Hippocampal formation (tissue), 2 donors: ENCODE results near the gene PIKFYVE.
"Not testable (repeated sequence)": the region's sequence is repeated elsewhere in the genome, so short reads cannot be mapped to it uniquely, and the experiment has no call there.

Experiments used
- DNase-seq, 2 donors: peaks; one replicate each; lab custom pipeline; 2025; lab: John Stamatoyannopoulos, UW

The PIKFYVE gene

GRCh38 chr2:208254118-208254870 is 11.8 kb upstream of the PIKFYVE start:
- peak; percentile 65 to 83 for DNase-seq

- DNase-seq = peak; percentile 94 to 98
These were observed 11.0 kb upstream of the PIKFYVE start, which contains the start of gene IDH1 for GRCh38 chr2:208254871-208255556. Gene IDH1, minus strand, starts transcription at chr2:208255071. Its CDS starts 3,520 bp downstream, at chr2:208251551.

GRCh38 chr2:208255557-208256106 is 10.4 kb upstream of the PIKFYVE start:
- DNase-seq = no peak

GRCh38 chr2:208256192-208256782 is 9.8 kb upstream of the PIKFYVE start:
- no peak for DNase-seq

GRCh38 chr2:208256849-208257813 is 8.9 kb upstream of the PIKFYVE start:
- DNase-seq = not testable (repeated sequence)

- peak; percentile 39 to 79 for DNase-seq
These were observed 669 bp upstream of the PIKFYVE start for GRCh38 chr2:208265371-208265800.

- DNase-seq = no peak
These were observed 468 bp downstream of the PIKFYVE start for GRCh38 chr2:208266553-208266893.

GRCh38 chr2:208266936-208267335 is 881 bp downstream of the PIKFYVE start:
- DNase-seq = no peak

- not testable (repeated sequence) for DNase-seq
These were observed 1.5 kb downstream of the PIKFYVE start for GRCh38 chr2:208267526-208267925.

GRCh38 chr2:208268156-208268952 is 2.3 kb downstream of the PIKFYVE start:
- no peak for DNase-seq

- DNase-seq = no peak
These were observed 3.0 kb downstream of the PIKFYVE start for GRCh38 chr2:208269091-208269490.

- no peak for DNase-seq
These were observed 8.7 kb downstream of the PIKFYVE start for GRCh38 chr2:208274748-208275147.

GRCh38 chr2:208278549-208278948 is 12.5 kb downstream of the PIKFYVE start:
- DNase-seq = no peak

- no peak for DNase-seq
These were observed 13.2 kb downstream of the PIKFYVE start for GRCh38 chr2:208279236-208279635.

GRCh38 chr2:208280234-208280633 is 14.2 kb downstream of the PIKFYVE start:
- DNase-seq = no peak

GRCh38 chr2:208280933-208281332 is 14.9 kb downstream of the PIKFYVE start:
- no peak for DNase-seq

- no peak for DNase-seq
These were observed 19.8 kb downstream of the PIKFYVE start for GRCh38 chr2:208285853-208286252.

- DNase-seq = no peak
These were observed 28.5 kb downstream of the PIKFYVE start for GRCh38 chr2:208294482-208295024.

- no peak for DNase-seq
These were observed 29.8 kb downstream of the PIKFYVE start for GRCh38 chr2:208295834-208296233.

- DNase-seq = no peak
These were observed 30.6 kb downstream of the PIKFYVE start for GRCh38 chr2:208296610-208297009.
